Stimulated activated CD8-positive, alpha-beta memory T cell treated with anti-CD3 and anti-CD28 coated beads, Interleukin-4, amount 100 ng/mL, for 4 hours (primary cell): ENCODE measurements around the gene SLC6A15.

Experiments
- DNase-seq, 2 donors: peaks; one replicate each; pipeline ENCODE4 v3.0.0-alpha.2; 2020; ENCODE audit warnings: low read depth in 2 of 2, low spot score in 1 of 2

The SLC6A15 gene

DNA sequence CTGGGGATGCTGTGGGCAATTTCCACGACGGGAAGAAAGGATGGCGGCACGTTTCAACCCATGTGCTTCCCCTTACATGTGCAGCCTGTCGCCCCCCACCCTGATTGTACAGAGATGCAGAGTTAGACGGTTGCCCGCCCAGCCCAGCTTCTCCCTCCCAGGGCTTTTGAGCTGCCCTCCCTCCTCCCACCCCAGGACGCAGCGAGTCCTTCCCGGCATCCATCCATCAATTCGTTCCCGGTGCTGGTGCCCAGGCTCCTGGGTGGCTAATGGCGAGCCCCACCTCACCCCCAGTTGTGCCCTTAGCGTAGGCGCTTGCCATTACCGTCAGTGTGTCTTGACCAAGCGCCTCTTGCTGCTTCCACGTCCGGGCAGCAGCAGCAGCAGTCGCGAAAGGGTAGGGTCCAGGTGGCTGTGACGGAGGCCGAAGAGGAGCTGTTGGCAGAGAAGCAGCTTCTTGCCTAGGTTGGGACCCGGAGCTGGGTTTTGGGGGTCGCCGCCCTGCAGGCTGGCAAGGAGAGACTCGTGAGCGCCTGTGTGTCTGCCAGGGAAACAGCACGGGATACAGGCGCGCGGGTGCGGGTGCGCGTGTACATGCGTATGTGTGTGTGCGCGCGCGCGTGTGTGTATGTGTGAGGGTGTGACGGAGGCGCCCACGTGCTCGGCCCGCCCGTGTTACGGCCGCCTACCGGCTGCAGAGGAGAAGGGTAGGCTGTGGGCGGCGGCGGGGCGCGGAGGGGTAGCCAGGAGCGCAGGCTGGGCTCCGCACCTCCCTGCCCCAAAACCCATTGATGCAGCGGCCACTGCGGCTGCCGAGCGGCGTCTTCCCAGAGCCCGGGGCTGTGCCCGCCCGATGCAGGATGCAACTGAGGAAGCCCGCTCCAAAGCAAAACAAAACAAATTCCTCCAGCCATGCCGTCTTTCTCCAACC is at the start of gene SLC6A15:
Gene SLC6A15, minus strand, starts transcription at position 602 of the 931 bp plus-strand sequence. CDS start 20,679 bp downstream, outside the sequence.
- DNase-seq: no peak

- no peak for DNase-seq
Observed at GRCh38 chr12:84960918-84961317, 48.3 kb upstream of the SLC6A15 start.

DNA sequence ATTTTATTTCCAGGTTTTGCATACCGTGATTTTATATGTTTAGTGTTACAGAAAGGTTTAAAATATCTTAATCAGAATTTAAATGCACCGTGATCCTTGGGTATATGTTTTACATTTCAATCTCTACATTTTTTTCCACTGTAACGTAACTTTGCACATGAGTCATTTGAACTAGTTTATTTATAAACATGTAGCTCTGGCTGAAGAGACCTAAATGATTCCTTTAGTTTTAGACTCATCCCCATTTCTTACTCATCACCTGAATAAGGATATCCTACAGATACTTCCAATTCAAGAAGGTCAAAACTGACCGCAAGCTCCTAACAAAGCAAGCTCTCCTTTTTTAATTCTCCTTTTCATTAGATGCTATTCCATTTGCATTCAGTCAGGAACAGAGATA is 42.7 kb upstream of the SLC6A15 start:
- no peak for DNase-seq

DNA sequence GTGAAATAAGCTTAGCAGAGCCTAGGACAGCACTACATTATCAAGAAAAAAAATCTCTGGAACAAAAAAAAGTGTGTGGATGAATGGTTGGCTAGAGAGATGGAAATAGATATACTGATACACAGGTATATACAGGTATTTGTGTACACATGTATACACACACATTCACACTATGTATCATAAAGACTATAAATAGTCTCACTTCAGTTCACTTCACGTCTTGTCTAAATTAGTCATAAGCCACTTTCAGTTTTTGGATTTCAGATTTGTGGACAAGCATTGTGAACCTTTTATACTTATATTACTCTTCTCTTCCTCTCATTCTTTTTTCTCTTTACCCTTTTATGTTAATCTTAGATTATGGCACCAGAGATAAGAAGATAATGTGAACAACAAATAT is 41.8 kb upstream of the SLC6A15 start:
- DNase-seq: no peak

- DNase-seq: no peak
Observed at GRCh38 chr12:84950971-84951546, 38.5 kb upstream of the SLC6A15 start.

DNA sequence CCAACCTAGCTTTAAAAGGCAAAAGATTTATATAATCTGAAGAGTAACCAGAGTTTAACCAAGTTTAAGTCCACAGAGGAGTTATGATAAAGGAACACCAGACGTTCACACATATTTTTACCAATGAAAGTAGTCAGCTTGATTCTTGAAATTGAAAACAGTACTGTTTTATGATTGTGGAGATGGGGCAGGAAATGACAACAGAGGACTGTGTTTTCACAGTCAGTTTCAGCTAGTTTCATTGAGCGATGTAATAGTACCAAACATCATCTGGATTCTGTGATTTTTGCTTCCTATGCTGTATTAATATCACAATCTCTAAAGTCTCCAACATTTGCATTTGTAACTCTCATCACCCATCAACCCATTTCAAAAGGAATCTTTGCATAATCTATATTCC is 34.2 kb upstream of the SLC6A15 start:
- no peak for DNase-seq

DNA sequence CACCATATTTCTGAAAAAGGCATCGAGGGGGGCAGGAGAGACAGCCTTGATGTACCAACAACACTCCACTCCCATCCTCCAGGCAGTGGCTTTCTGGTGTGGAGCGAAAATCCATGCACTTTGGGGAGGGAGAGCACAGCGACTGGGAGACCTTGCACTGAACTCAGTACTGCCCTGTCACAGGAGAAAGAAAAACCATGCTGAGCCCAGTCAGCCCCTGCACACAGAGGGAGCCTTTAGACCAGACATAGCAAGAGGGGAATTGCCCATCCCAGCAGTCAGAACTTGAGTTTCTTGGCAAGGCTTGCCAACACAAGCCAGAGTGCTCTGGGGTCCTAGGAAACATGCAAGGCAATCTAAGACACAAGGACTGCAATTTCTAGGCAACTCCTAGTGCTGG is 24.8 kb upstream of the SLC6A15 start:
- no peak for DNase-seq

- DNase-seq: no peak
Observed at GRCh38 chr12:84929501-84929900, 16.9 kb upstream of the SLC6A15 start.

DNA sequence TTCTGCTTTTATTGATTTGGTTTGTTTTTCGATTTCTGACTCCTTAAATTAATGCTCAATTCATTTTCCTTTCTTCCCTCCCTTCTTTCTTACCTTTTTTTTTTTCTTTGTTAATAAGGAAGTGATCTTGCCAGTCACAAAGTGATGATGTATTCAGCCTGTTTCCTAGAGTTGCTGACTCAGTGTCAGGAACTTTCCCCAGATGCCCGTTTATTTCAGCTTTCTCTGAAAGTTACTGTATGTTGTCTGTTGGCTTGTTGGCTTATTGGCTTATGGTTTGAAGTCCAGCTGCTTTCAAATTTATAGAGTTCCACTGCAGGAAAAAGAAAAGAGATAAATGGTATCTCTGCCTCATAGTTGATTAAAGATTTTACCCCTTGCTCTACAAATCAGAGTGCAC is 12.4 kb upstream of the SLC6A15 start:
- DNase-seq: no peak

- no peak for DNase-seq
Observed at GRCh38 chr12:84922693-84923092, 10.1 kb upstream of the SLC6A15 start.

- no peak for DNase-seq
Observed at GRCh38 chr12:84920331-84920730, 7.7 kb upstream of the SLC6A15 start.

DNA sequence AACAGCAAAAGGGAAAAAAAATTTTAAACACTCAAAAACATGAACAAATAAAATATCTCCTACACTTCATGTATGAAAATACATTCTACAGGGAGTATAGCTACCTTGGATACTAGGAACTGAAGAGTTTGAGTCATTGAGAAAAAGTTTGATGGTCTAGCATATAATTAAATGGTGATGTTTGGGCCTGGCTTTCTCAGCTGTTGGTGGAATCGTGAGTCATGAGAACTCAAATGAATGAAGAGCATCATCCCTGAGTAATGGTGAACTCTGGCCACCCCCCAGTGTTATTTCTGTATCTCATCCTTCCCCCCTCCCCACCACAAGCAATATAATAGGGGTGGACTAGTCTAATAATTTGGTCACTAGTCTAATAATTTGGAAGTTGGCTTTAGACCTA is 6.7 kb upstream of the SLC6A15 start:
- DNase-seq: no peak

GRCh38 chr12:84913129-84913515 is 523 bp upstream of the SLC6A15 start:
- DNase-seq: no peak

- no peak for DNase-seq
Observed at GRCh38 chr12:84911271-84912197, 1.1 kb downstream of the SLC6A15 start.

DNA sequence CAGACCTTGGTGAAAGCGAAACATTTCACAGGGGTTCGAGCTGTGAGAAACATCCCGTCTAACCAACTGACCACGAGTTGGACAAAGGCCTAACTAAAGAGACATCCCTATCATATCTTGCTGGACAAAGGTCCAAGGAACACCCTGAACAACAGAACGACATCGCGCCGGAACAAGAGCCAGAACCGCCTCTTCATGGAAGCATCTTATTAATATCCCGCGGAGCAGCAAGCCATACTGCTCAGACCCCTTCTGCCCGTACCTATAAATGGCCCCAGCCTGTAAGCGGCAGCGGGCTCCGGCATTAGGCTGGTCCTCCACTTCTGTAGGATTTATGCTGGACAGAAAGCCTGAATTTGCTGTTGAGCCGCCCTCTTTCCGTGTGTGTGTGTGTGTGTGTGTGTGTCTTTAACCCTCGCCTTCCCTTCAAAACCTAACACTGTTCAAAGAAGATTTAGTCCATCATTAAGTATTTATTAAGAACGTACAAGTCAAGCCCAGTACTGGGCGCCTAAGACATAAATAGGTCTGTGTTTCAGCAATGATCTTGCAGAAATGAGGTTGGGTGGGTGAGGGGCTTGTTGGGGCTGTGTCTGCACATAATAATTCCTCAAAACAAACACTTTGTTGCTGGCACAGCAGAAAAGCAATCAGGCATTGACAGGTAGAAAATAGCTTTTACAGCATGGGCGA is 1.9 kb downstream of the SLC6A15 start:
- DNase-seq: no peak

GRCh38 chr12:84904051-84904450 is 8.5 kb downstream of the SLC6A15 start:
- DNase-seq: no peak

GRCh38 chr12:84891106-84891838 is 21.3 kb downstream of the SLC6A15 start:
- no peak for DNase-seq

DNA sequence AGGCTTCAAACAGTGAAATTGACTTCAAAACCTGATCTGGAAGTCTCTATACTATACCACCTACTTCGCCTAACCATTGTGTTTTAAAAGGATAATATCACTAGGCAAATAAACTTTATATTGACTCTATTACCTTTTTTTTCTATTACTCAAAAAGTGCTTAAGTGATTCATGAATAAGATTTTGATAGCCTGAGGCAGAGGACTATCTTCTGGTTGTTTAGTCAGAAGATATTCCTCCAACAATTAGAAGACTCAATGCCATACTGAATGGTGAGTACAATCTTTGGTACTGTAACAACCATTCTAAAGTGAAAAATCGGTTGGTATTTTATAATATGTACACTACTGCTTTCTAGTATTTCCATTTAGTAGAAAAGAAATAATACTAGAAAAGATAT is 22.8 kb downstream of the SLC6A15 start:
- no peak for DNase-seq

- DNase-seq: no peak
Observed at GRCh38 chr12:84888861-84889260, 23.7 kb downstream of the SLC6A15 start.

GRCh38 chr12:84877340-84877739 is 35.3 kb downstream of the SLC6A15 start:
- DNase-seq: no peak
